SK-N-SH (cell line): ENCODE measurements around the gene DERA. TPM values are rescaled to one million over a fixed set of nuclear protein-coding genes. Genes with fewer than 3 reads are reported as not detected.

ENCODE experiments used
- CTCF ChIA-PET: fragments of 300-600, 350-600 bp; formaldehyde crosslinking; extraction: SDS; loops from one replicate; lab custom pipeline; 2021; lab: Yijun Ruan, JAX
- POLR2A ChIA-PET: fragments of 350-600 bp; sonication (Branson Sonifier 250); formaldehyde crosslinking; extraction: SDS; loops from one replicate; lab custom pipeline; 2020; ENCODE audit warnings: antibody characterized with exemption, inconsistent platforms; lab: Yijun Ruan, JAX
- DNase-seq: peaks from one replicate; pipeline ENCODE4 v3.0.0; 2012
- H2AFZ ChIP-seq: fragments of 200-600 bp; sonication (generic); 2 replicates; pipeline ENCODE4 v1.8.1; 2016; ENCODE audit warnings: antibody characterized with exemption, mild to moderate bottlenecking, low read depth
- H3F3A ChIP-seq: fragments of 200-600 bp; sonication (generic); replicated peaks from 2 replicates; pipeline ENCODE3; 2016; ENCODE audit warnings: antibody characterized with exemption, mild to moderate bottlenecking; ENCODE audit not compliant: insufficient read depth
- H3K27ac ChIP-seq, 2 experiments: fragments of 200-500 bp in 1 of 2; fragments of 200-600 bp in 1 of 2; sonication (Bioruptor generic) in 1 of 2; sonication (generic), shearing (Covaris generic) in 1 of 2; 2 replicates each; pipeline versions ENCODE4 v1.5.1 to v1.6.1; 2014 to 2016; ENCODE audit warnings: low read depth in 2 of 2, inconsistent platforms in 1 of 2, low read length in 1 of 2, mild to moderate bottlenecking in 1 of 2, mixed read lengths in 1 of 2
- H3K27me3 ChIP-seq: fragments of 200-600 bp; sonication (generic), shearing (Covaris generic); 2 replicates; pipeline ENCODE4 v1.6.1; 2016; ENCODE audit warnings: mixed run types; ENCODE audit not compliant: insufficient read depth
- H3K36me3 ChIP-seq, 2 experiments: fragments of 200-500 bp in 1 of 2; fragments of 200-600 bp in 1 of 2; sonication (Bioruptor generic) in 1 of 2; sonication (generic) in 1 of 2; replicated peaks in 1 of 2; 2 replicates each; pipeline versions ENCODE3 to v1.5.1; 2014 to 2016; ENCODE audit warnings: low read length in 1 of 2, mild to moderate bottlenecking in 1 of 2; ENCODE audit not compliant: insufficient read depth in 2 of 2, control insufficient read depth in 1 of 2
- H3K4me1 ChIP-seq, 2 experiments: fragments of 200-500 bp in 1 of 2; fragments of 200-600 bp in 1 of 2; sonication (Bioruptor generic) in 1 of 2; sonication (generic), shearing (Covaris generic) in 1 of 2; 2 replicates each; pipeline versions ENCODE4 v1.5.1 to v1.6.1; 2014 to 2016; ENCODE audit warnings: low read depth in 1 of 2, low read length in 1 of 2, mixed run types in 1 of 2; ENCODE audit not compliant: insufficient read depth in 2 of 2, control insufficient read depth in 1 of 2
- H3K4me2 ChIP-seq: fragments of 200-600 bp; sonication (generic), shearing (Covaris generic); 2 replicates; pipeline ENCODE4 v1.6.1; 2017; ENCODE audit warnings: mixed run types
- H3K4me3 ChIP-seq, 2 experiments: fragments of 200-500 bp in 1 of 2; fragments of 200-600 bp in 1 of 2; sonication (Bioruptor generic) in 1 of 2; sonication (generic), shearing (Covaris generic) in 1 of 2; 2 replicates each; pipeline versions ENCODE4 v1.5.1 to v1.8.1; 2014 to 2016; ENCODE audit warnings: low read depth in 2 of 2, inconsistent platforms in 1 of 2, low read length in 1 of 2, mild to moderate bottlenecking in 1 of 2, mixed read lengths in 1 of 2, moderate library complexity in 1 of 2
- H3K79me2 ChIP-seq: fragments of 200-600 bp; sonication (generic); 2 replicates; pipeline ENCODE4 v1.8.1; 2017; ENCODE audit warnings: mild to moderate bottlenecking; ENCODE audit not compliant: insufficient read depth
- H3K9ac ChIP-seq: fragments of 200-600 bp; sonication (generic); 2 replicates; pipeline ENCODE4 v1.6.1; 2017; ENCODE audit warnings: mixed run types
- H3K9me2 ChIP-seq: fragments of 200-600 bp; sonication (generic); 2 replicates; pipeline ENCODE4 v1.6.1; 2017; ENCODE audit warnings: mixed run types
- H3K9me3 ChIP-seq: fragments of 200-600 bp; sonication (generic); 2 replicates; pipeline ENCODE4 v1.6.1; 2017; ENCODE audit warnings: mixed run types, mild to moderate bottlenecking, moderate library complexity
- H4K20me1 ChIP-seq: fragments of 200-600 bp; sonication (generic); 2 replicates; pipeline ENCODE4 v1.6.1; 2017; ENCODE audit warnings: mild to moderate bottlenecking, mixed run types; ENCODE audit not compliant: insufficient read depth
- ELF1 ChIP-seq: IDR thresholded peaks from 2 replicates; pipeline ENCODE4 v1.4.0; 2012
- FOSL2 ChIP-seq: IDR thresholded peaks from 2 replicates; pipeline ENCODE4 v1.4.0; 2012; ENCODE audit warnings: low read depth, mild to moderate bottlenecking, moderate library complexity, borderline replicate concordance
- FOXJ3 ChIP-seq: sonication (generic); formaldehyde crosslinking; IDR thresholded peaks from 2 replicates; pipeline ENCODE4 v1.5.1; 2020; ENCODE audit warnings: mild to moderate bottlenecking, missing genetic modification reagents
- GATA2 ChIP-seq: sonication (generic); formaldehyde crosslinking; IDR thresholded peaks from 2 replicates; pipeline ENCODE4 v1.5.0; 2020; ENCODE audit warnings: mild to moderate bottlenecking, missing genetic modification reagents
- JUND ChIP-seq: IDR thresholded peaks from 2 replicates; pipeline ENCODE4 v1.4.0; 2012
- NFIC ChIP-seq: IDR thresholded peaks from 2 replicates; pipeline ENCODE4 v1.4.0; 2012; ENCODE audit warnings: borderline replicate concordance
- PBX3 ChIP-seq: IDR thresholded peaks from 2 replicates; pipeline ENCODE4; 2012
- RCOR1 ChIP-seq: fragments of 150-350 bp; IDR thresholded peaks from 2 replicates; pipeline ENCODE4 v1.6.1; 2017; ENCODE audit warnings: antibody characterized with exemption, low read length
- SIN3A ChIP-seq: IDR thresholded peaks from 2 replicates; pipeline ENCODE4 v1.6.1; 2012; ENCODE audit warnings: low read depth, mild to moderate bottlenecking, low read length, moderate library complexity, borderline replicate concordance
- SMC3 ChIP-seq: IDR thresholded peaks from 2 replicates; pipeline ENCODE4 v1.6.1; 2012; ENCODE audit warnings: low read depth, low read length, improper control_type of control experiment
- ZBTB33 ChIP-seq: IDR thresholded peaks from 2 replicates; pipeline ENCODE4 v1.4.0; 2012; ENCODE audit warnings: low read depth, borderline replicate concordance
- WGBS: methylation state at CpG from one replicate; pipeline ENCODE4 v1.1.6; 2017; ENCODE audit warnings: low lambda C conversion rate; 5-methylcytosine and 5-hydroxymethylcytosine counted together
- polyA plus RNA-seq, 3 experiments: library from polyadenylated mRNA; depleted of rRNA; stranded (reverse); fragments of >200 nt; gene quantifications; 2 replicates each; pipeline ENCODE4 v1.2.3, GENCODE V29; 2012
- TF ChIP-seq, protein P1 (sequence below): fragments of 150-350 bp; IDR thresholded peaks from 2 replicates; pipeline ENCODE4 v1.6.1; 2017; ENCODE audit warnings: antibody characterized with exemption, low read length, low read depth, borderline replicate concordance
- TF ChIP-seq, protein P2 (sequence below): fragments of 150-350 bp; IDR thresholded peaks from 2 replicates; pipeline ENCODE4 v1.6.1; 2016; ENCODE audit warnings: mild to moderate bottlenecking, low read depth, low read length
- TF ChIP-seq, protein P3 (sequence below): IDR thresholded peaks from 2 replicates; pipeline ENCODE4 v1.4.0; 2012; ENCODE audit warnings: low read depth, borderline replicate concordance
- TF ChIP-seq, protein P4 (sequence below): IDR thresholded peaks from 2 replicates; pipeline ENCODE4 v1.6.1; 2012; ENCODE audit warnings: mild to moderate bottlenecking, low read depth, low read length, moderate library complexity

Gene DERA
- polyA plus RNA-seq, 1 of the 3 experiments (the other 2 are of a cell fraction) = 16.6 TPM

- Histone ChIP-seq H3K27ac (no peak overlapping the region), H4K20me1 (no peaks in the 10 kb centered on the region), H3K9me3 (no peaks in the 10 kb centered on the region), H3F3A (no peaks in the 10 kb centered on the region), H2AFZ (peak overlapping the region; percentile 2; the same call in 1 of the 2 replicates), H3K27me3 (no peaks in the 10 kb centered on the region), H3K79me2 (peaks cover 18% of the 10 kb centered on the region), H3K9ac (no peak overlapping the region), H3K9me2 (no peaks in the 10 kb centered on the region), H3K36me3 (peaks cover 0 to 2% of the 10 kb centered on the region in 2 experiments), H3K4me3 (no peak overlapping the region), H3K4me1 (peaks cover 0 to 2% of the 10 kb centered on the region in 2 experiments; a peak in 1 of 4 replicates), H3K4me2 (no peak overlapping the region)
- WGBS = 98% methylated on average over 2 of the region's 2 CpGs
- DNase-seq = no peak
- TF ChIP-seq SMC3 (no peak), RCOR1 (no peak)
- ChIA-PET POLR2A (no interaction called here), CTCF (no interaction called here)
Measured at GRCh38 chr12:15919418-15919817, 8.3 kb downstream of the DERA start.

- Histone ChIP-seq H2AFZ (no peak overlapping the region), H3K9me2 (no peaks in the 10 kb centered on the region), H3K4me3 (no peak overlapping the region), H3K79me2 (peaks cover 17% of the 10 kb centered on the region), H3K4me1 (peaks cover 9 to 24% of the 10 kb centered on the region in 2 experiments; a peak in 3 of 4 replicates), H3K9ac (no peak overlapping the region), H3K27me3 (no peaks in the 10 kb centered on the region), H4K20me1 (no peaks in the 10 kb centered on the region), H3K27ac (no peak overlapping the region), H3K36me3 (no peaks in the 10 kb centered on the region), H3K9me3 (no peaks in the 10 kb centered on the region), H3K4me2 (no peak overlapping the region), H3F3A (peaks cover 12% of the 10 kb centered on the region)
- WGBS = 94% methylated on average over 1 of the region's 1 CpG
- CTCF ChIA-PET = interaction anchor here (0.8 kb wide), 1 partner anchor 101 kb away, joined by 3 read pairs; no protein-coding TSS in a partner anchor
- POLR2A ChIA-PET = no interaction called here
- no peak for TF ChIP-seq ZBTB33
- TF ChIP-seq, protein P1, sequence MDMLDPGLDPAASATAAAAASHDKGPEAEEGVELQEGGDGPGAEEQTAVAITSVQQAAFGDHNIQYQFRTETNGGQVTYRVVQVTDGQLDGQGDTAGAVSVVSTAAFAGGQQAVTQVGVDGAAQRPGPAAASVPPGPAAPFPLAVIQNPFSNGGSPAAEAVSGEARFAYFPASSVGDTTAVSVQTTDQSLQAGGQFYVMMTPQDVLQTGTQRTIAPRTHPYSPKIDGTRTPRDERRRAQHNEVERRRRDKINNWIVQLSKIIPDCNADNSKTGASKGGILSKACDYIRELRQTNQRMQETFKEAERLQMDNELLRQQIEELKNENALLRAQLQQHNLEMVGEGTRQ = no peak
- TF ChIP-seq RCOR1 = no peak
- TF ChIP-seq, protein P2, sequence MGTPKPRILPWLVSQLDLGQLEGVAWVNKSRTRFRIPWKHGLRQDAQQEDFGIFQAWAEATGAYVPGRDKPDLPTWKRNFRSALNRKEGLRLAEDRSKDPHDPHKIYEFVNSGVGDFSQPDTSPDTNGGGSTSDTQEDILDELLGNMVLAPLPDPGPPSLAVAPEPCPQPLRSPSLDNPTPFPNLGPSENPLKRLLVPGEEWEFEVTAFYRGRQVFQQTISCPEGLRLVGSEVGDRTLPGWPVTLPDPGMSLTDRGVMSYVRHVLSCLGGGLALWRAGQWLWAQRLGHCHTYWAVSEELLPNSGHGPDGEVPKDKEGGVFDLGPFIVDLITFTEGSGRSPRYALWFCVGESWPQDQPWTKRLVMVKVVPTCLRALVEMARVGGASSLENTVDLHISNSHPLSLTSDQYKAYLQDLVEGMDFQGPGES = no peak
- no peak for TF ChIP-seq GATA2 (CRISPR knock-in tag)
- TF ChIP-seq SIN3A = no peak
- no peak for TF ChIP-seq NFIC
- no peak for TF ChIP-seq FOXJ3
- TF ChIP-seq ELF1 = no peak
- TF ChIP-seq FOSL2 = no peak
- TF ChIP-seq, protein P3, sequence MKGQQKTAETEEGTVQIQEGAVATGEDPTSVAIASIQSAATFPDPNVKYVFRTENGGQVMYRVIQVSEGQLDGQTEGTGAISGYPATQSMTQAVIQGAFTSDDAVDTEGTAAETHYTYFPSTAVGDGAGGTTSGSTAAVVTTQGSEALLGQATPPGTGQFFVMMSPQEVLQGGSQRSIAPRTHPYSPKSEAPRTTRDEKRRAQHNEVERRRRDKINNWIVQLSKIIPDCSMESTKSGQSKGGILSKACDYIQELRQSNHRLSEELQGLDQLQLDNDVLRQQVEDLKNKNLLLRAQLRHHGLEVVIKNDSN = no peak
- TF ChIP-seq PBX3 = no peak
- TF ChIP-seq, protein P4, sequence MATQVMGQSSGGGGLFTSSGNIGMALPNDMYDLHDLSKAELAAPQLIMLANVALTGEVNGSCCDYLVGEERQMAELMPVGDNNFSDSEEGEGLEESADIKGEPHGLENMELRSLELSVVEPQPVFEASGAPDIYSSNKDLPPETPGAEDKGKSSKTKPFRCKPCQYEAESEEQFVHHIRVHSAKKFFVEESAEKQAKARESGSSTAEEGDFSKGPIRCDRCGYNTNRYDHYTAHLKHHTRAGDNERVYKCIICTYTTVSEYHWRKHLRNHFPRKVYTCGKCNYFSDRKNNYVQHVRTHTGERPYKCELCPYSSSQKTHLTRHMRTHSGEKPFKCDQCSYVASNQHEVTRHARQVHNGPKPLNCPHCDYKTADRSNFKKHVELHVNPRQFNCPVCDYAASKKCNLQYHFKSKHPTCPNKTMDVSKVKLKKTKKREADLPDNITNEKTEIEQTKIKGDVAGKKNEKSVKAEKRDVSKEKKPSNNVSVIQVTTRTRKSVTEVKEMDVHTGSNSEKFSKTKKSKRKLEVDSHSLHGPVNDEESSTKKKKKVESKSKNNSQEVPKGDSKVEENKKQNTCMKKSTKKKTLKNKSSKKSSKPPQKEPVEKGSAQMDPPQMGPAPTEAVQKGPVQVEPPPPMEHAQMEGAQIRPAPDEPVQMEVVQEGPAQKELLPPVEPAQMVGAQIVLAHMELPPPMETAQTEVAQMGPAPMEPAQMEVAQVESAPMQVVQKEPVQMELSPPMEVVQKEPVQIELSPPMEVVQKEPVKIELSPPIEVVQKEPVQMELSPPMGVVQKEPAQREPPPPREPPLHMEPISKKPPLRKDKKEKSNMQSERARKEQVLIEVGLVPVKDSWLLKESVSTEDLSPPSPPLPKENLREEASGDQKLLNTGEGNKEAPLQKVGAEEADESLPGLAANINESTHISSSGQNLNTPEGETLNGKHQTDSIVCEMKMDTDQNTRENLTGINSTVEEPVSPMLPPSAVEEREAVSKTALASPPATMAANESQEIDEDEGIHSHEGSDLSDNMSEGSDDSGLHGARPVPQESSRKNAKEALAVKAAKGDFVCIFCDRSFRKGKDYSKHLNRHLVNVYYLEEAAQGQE = no peak
- no peak for TF ChIP-seq JUND
- no peak for DNase-seq
Measured at GRCh38 chr12:15924956-15925355, 13.8 kb downstream of the DERA start.
